Stimulated activated CD4-positive, alpha-beta T cell treated with anti-CD3 and anti-CD28 coated beads, Interleukin-1b, Interleukin-23, amount 100 ng/mL, for 1 hour (primary cell): ENCODE results near the gene RFPL4A.

Experiments used
- DNase-seq, 2 donors: peaks; one replicate each; pipeline ENCODE4 v3.0.0-alpha.2; 2020; ENCODE audit warnings: low read depth in 2 of 2

The RFPL4A gene

DNA sequence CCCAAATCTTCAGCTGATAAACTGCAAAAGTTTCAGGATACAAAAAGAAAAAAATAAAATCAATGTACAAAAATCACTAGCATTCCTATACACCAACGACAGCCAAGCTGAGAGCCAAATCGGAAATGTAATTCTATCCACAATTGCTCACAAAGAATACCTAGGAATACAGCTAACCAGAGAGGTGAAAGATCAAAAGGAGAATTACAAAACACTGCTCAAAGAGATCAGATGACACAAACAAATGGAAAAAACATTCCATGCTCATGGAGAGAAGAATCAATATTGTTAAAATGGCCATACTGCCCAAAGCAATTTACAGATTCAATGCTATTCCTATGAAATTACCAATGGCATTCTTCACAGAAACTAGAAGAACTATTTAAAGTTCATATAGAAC, 43.4 kb downstream of the RFPL4A start:
- no peak for DNase-seq

DNA sequence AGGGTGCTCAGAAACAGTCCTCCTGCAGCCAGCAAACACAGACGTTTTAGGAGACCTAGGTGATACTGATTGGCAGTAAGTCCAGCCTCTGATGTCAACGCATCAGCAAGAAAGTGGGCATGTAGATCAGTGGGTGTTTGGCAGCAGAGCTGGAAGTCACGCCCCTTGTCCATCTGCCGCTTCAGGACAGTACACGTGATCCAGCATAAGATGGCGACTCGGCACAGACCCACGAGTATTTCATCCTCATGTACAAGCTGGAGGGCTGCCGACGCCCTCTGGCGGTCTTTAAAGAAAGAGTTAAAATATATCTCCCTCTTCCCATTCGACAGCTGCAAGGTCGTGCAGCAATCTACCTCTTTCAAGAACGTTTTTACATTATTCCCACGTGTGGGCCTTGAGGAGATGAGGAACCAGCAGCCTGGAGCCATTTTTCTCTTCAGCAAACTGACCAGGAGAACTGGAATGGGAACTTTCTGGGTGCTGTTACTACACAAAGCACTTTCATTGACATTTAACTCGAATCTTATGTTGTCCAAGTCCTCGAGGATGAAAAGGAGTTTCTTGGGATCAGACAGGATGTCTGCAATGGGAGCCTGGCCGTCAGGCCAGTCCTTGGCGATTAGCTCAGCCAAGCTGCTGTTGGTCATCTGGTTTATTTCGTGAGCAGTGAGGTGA, 50.6 kb downstream of the RFPL4A start:
- peak in 1 of 2 donors; percentile 2 for DNase-seq

DNA sequence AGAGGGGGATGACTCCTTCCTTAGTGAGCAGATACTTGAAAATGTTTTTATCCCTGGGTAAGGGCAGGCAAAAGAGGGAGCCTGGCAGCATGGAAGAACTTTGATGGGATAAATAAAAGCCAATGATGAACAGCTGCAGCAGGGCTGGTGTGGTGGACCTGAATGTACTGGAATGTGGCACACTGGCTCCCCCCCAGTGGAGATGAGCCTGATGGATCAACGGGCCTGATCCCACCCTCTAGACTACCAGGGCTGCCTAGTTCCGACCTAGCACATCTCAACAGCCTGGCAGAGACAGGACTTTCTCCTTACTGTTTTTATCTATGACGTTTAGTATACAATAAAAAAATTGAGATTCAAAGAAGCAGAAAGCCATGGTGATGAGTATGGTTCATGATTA, 52.4 kb downstream of the RFPL4A start:
- DNase-seq: no peak

GRCh38 chr19:55812449-55812848, 53.6 kb downstream of the RFPL4A start:
- no peak for DNase-seq
